Heart right ventricle (tissue), 16 donors: ENCODE results near the gene MAP3K5. TPM values are rescaled to one million over a fixed set of nuclear protein-coding genes. Genes with fewer than 3 reads are reported as not detected.

Source experiments
- ATAC-seq, 8 donors: fragments of 200-7000 bp; cut with Tn5 transposase; one replicate each; pipeline ENCODE4 v1.9.1; 2020; ENCODE audit warnings: mild to moderate bottlenecking in 8 of 8, moderate library complexity in 8 of 8, moderate number of reproducible peaks in 1 of 8
- DNase-seq, 2 donors: peaks; one replicate each; pipeline ENCODE4 v3.0.0-alpha.2; 2020
- H3K27ac ChIP-seq, 10 donors: fragments of 200-600 bp; sonication (generic) in 2 of 10; one replicate each; pipeline versions ENCODE4 v1.5.0 to v1.8.0; 2020 to 2022; ENCODE audit warnings: mild to moderate bottlenecking in 3 of 10
- H3K27me3 ChIP-seq, 7 donors: fragments of 200-600 bp; one replicate each; pipeline ENCODE4 v1.8.0; 2021 to 2022; ENCODE audit warnings: mild to moderate bottlenecking in 2 of 7
- H3K36me3 ChIP-seq, 9 donors: fragments of 200-600 bp; sonication (generic) in 1 of 9; one replicate each; pipeline versions ENCODE4 v1.5.0 to v1.8.0; 2020 to 2022; ENCODE audit warnings: mild to moderate bottlenecking in 2 of 9
- H3K4me1 ChIP-seq, 9 donors: fragments of 200-600 bp; sonication (generic) in 1 of 9; one replicate each; pipeline versions ENCODE4 v1.5.0 to v1.8.0; 2020 to 2022; ENCODE audit warnings: mild to moderate bottlenecking in 4 of 9
- H3K4me3 ChIP-seq, 10 donors: fragments of 200-600 bp; sonication (generic) in 2 of 10; one replicate each; pipeline versions ENCODE4 v1.5.0 to v1.8.0; 2020 to 2022; ENCODE audit warnings: mild to moderate bottlenecking in 7 of 10, moderate library complexity in 2 of 10
- H3K9me3 ChIP-seq, 11 donors: fragments of 200-600 bp in 10 of 11; sonication (generic) in 2 of 11; one replicate each; pipeline versions ENCODE4 v1.5.0 to v1.8.0; 2013 to 2022; ENCODE audit warnings: mild to moderate bottlenecking in 2 of 11, control low read depth in 1 of 11, moderate library complexity in 1 of 11
- WGBS, 2 donors: extraction: QIAGEN DNeasy Blood & Tissue Kit; methylation state at CpG; one replicate each; pipeline ENCODE4 v1.1.7; 2013; ENCODE audit warnings: inconsistent platforms in 1 of 2; 5-methylcytosine and 5-hydroxymethylcytosine counted together
- intact Hi-C, 10 donors: fragments of 100-400 bp; cut with DNase I; formaldehyde crosslinking; loops; one replicate each; pipeline versions ENCODE4 v1.11.1 to v1.14.2; 2022
- polyA plus RNA-seq, 2 donors: library from polyadenylated mRNA; stranded (reverse); fragments of 200-250 nt; gene quantifications; one replicate each; pipeline ENCODE4 v1.2.3, GENCODE V29; 2013
- total RNA-seq, 10 donors: library from RNA; stranded (reverse); fragmentation: NEBNext Ultra II Directional in 3 of 10; extraction: Animal tissue kit (Norgen Biotek cat#: 25700) in 3 of 10; gene quantifications; one replicate each; pipeline versions ENCODE4 v1.2.1 to v1.2.4, GENCODE V29; 2021 to 2023
- TF ChIP-seq, protein P1 (sequence below), 9 donors: fragments of 200-600 bp; sonication (generic) in 2 of 9; IDR thresholded peaks; one replicate each; pipeline versions ENCODE4 v1.5.0 to v1.8.0; 2021 to 2022; ENCODE audit warnings: antibody characterized with exemption in 9 of 9, mild to moderate bottlenecking in 5 of 9, moderate library complexity in 1 of 9
- donor health status: Arrhythmogenic right ventricular cardiomyopathy.
- donor health status: ischemic (EF 13 %, LVEDD 7.1; RV severe dilation, severe dysfunction).
- donor health status: healthy with polysubstance abuse.
- donor health status: DM: no; HTN: yes; CAD: no.
- donor health status: DM: no; HTN: no; CAD: no.
- donor health status: ischemic (EF 25% LVEDD 6.9; RV normal size, moderate dysfunction).
- donor health status: ischemic (EF 25% LVEDD 5.7; RV mildly dilated, moderate dysfunction).
- donor health status: healthy.
- donor health status: DM: yes; HTN: yes; CAD: no.
- donor health status: Ischemic cardiomyopathy.
- donor health status: ischemic (EF 35%, LVEDD 5.7; RV mildly dilated, moderate dysfunction).
- donor health status: nonischemic (EF 11% LVEDD 7.7; RV severe dilation, severe dysfunction).
- donor health status: DM: yes; HTN: yes; CAD: no.
- donor health status: PGD.
- donor health status: ischemic (EF 29% LVEDD 5.4; RV normal size, mild dysfunction).
- donor health status: nonischemic (EF 23%, LVEDD 6.1; RV moderate dilation, normal function).

MAP3K5 gene
- total and polyA plus RNA-seq, 12 donors, result 5.1 to 35.7 (median 27.8) TPM

GRCh38 chr6:136553166-136553787 is 239.0 kb downstream of the MAP3K5 start:
- Histone ChIP-seq H3K9me3 (no peaks in the 10 kb centered on the region), H3K4me3 (no peak overlapping the region), H3K27ac (no peak overlapping the region), H3K36me3 (peaks cover 0 to 30% (median 0%) of the 10 kb centered on the region in 9 donors), H3K27me3 (peaks cover 8 to 34% (median 15%) of the 10 kb centered on the region in 7 donors), H3K4me1 (peaks cover 5 to 19% (median 15%) of the 10 kb centered on the region in 9 donors)
- ATAC-seq, result no peak
- TF ChIP-seq, protein P1, sequence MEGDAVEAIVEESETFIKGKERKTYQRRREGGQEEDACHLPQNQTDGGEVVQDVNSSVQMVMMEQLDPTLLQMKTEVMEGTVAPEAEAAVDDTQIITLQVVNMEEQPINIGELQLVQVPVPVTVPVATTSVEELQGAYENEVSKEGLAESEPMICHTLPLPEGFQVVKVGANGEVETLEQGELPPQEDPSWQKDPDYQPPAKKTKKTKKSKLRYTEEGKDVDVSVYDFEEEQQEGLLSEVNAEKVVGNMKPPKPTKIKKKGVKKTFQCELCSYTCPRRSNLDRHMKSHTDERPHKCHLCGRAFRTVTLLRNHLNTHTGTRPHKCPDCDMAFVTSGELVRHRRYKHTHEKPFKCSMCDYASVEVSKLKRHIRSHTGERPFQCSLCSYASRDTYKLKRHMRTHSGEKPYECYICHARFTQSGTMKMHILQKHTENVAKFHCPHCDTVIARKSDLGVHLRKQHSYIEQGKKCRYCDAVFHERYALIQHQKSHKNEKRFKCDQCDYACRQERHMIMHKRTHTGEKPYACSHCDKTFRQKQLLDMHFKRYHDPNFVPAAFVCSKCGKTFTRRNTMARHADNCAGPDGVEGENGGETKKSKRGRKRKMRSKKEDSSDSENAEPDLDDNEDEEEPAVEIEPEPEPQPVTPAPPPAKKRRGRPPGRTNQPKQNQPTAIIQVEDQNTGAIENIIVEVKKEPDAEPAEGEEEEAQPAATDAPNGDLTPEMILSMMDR (IDR thresholded peaks at IDR 0.05), result no peak
- DNase-seq, result no peak
- intact Hi-C loops, result no loop called here
- WGBS, 2 donors, result 81 to 87% methylated on average over 5 of the region's 5 CpGs

DNA sequence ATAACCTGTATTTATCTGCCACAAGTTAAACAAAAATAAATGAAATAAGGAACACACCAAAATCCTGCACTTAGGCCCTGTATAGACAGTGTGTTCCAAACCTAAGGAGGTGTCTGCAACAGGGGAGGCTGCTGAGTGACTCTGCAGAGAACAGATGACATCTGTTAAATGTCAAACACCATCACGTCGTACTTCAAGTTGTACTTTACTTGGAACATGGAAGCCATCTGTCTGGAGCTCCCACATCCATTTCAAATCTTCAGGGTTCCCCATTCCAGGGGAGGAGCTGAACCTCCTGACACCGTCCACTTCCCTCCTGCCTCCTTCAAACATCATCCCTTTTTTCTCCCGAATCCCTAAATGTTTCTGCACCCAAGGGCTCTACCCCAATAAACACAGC is 240.2 kb downstream of the MAP3K5 start:
- peaks cover 5 to 19% (median 15%) of the 10 kb centered on the region in 9 donors for H3K4me1 ChIP-seq
- H3K36me3 ChIP-seq, result peaks cover 0 to 17% (median 0%) of the 10 kb centered on the region in 9 donors
- intact Hi-C loops, result no loop called here
- no peak for DNase-seq
- H3K27me3 ChIP-seq, result peaks cover 8 to 42% (median 15%) of the 10 kb centered on the region in 7 donors
- ATAC-seq, result no peak
- H3K9me3 ChIP-seq, result no peaks in the 10 kb centered on the region
- TF ChIP-seq, protein P1 (IDR thresholded peaks at IDR 0.05), result no peak
- no peak overlapping the region for H3K27ac ChIP-seq
- no peak overlapping the region for H3K4me3 ChIP-seq
- 62 to 64% methylated on average over 4 of the region's 4 CpGs for WGBS, 2 donors

- Histone ChIP-seq H3K4me1 (peaks cover 5 to 19% (median 15%) of the 10 kb centered on the region in 9 donors), H3K27ac (no peak overlapping the region), H3K9me3 (no peaks in the 10 kb centered on the region), H3K36me3 (peaks cover 0 to 10% (median 0%) of the 10 kb centered on the region in 9 donors), H3K27me3 (peaks cover 8 to 46% (median 18%) of the 10 kb centered on the region in 7 donors), H3K4me3 (peak overlapping the region in 6 of 10 donors; percentile 72 to 89 (median 78))
- 54 to 59% methylated on average over 8 of the region's 8 CpGs for WGBS, 2 donors
- ATAC-seq, result no peak
- intact Hi-C loops, result no loop called here
- TF ChIP-seq, protein P1 (IDR thresholded peaks at IDR 0.05), result no peak
- DNase-seq, result no peak
Measured at GRCh38 chr6:136551103-136551502, 241.2 kb downstream of the MAP3K5 start.

GRCh38 chr6:136550330-136551071 is 241.8 kb downstream of the MAP3K5 start, which contains the start of gene MAP7:
TSS of gene MAP7 (minus strand) at chr6:136550422. CDS start at chr6:136550408, 14 bp downstream.
- peaks cover 8 to 46% (median 18%) of the 10 kb centered on the region in 7 donors for H3K27me3 ChIP-seq
- H3K27ac ChIP-seq, result peak within 1 kb of the TSS in 1 of 10 donors; percentile 12
- H3K36me3 ChIP-seq, result peaks cover 0 to 5% (median 0%) of the 10 kb centered on the region in 9 donors
- peak within 1 kb of the TSS; percentile 48 to 89 (median 74) for H3K4me3 ChIP-seq
- no peaks in the 10 kb centered on the region for H3K9me3 ChIP-seq
- intact Hi-C loops, result no loop called here
- WGBS, 2 donors, result 1 to 3% methylated on average over 74 to 79 of the region's 79 CpGs
- TF ChIP-seq, protein P1 (IDR thresholded peaks at IDR 0.05), result peak; percentile 62 to 93 (median 88)
- DNase-seq (peak; percentile 29 to 50), ATAC-seq (peak; percentile 70 to 88 (median 82))
- H3K4me1 ChIP-seq, result peaks cover 5 to 19% (median 15%) of the 10 kb centered on the region in 9 donors
